HCT116 (cell line): ENCODE measurements around the gene HLA-DQB2. TPM values are rescaled to one million over a fixed set of nuclear protein-coding genes. Genes with fewer than 3 reads are reported as not detected.

Experiments used
- ATAC-seq: fragments of 200-7000 bp; cut with Tn5 transposase; 2 replicates; pipeline ENCODE4 v1.9.1; 2020; ENCODE audit warnings: mild to moderate bottlenecking, moderate library complexity
- BruUV-seq: library from RNA; stranded (reverse); fragments of 400-500 nt; replicated peaks from 2 replicates; lab custom pipeline; 2021; lab: Mats Ljungman, UMichigan
- CTCF ChIA-PET: fragments of 300-600 bp; sonication (Branson Sonifier 250); formaldehyde crosslinking; loops from one replicate; lab custom pipeline; 2021; ENCODE audit warnings: antibody characterized with exemption; lab: Charles Lee
- POLR2A ChIA-PET: fragments of 300-600, 350-600 bp; sonication (Branson Sonifier 250); formaldehyde crosslinking; loops from one replicate; lab custom pipeline; 2021; ENCODE audit warnings: antibody characterized with exemption; lab: Charles Lee
- RAD21 ChIA-PET, 2 experiments: fragments of 300-600 bp; sonication (Branson Sonifier 250); formaldehyde crosslinking; loops; one replicate each; lab custom pipeline; 2023; ENCODE audit warnings: low total read pairs in 2 of 2; ENCODE audit not compliant: uncharacterized antibody in 2 of 2, unreplicated experiment in 2 of 2, low non-redundant PET in 1 of 2; lab: Charles Lee
- DNase-seq: peaks from one replicate; pipeline ENCODE4 v3.0.0-alpha.2; 2010; ENCODE audit warnings: low read depth, low spot score
- H2AFZ ChIP-seq: fragments of 200-600 bp; shearing (Covaris generic), sonication (generic); 2 replicates; pipeline ENCODE4 v1.6.1; 2017; ENCODE audit warnings: low read depth, mixed run types, mixed read lengths, antibody characterized with exemption, low read length; ENCODE audit not compliant: poor library complexity, severe bottlenecking
- H3K27ac ChIP-seq: 2 replicates; pipeline ENCODE4 v1.5.1; 2012; ENCODE audit warnings: low read depth, low read length
- H3K27me3 ChIP-seq: fragments of 200-600 bp; sonication (generic); 2 replicates; pipeline ENCODE4 v1.6.1; 2016; ENCODE audit warnings: mixed run types, low read length, mixed read lengths; ENCODE audit not compliant: insufficient read depth
- H3K36me3 ChIP-seq, 2 experiments: fragments of 200-500 bp in 1 of 2; fragments of 200-600 bp in 1 of 2; sonication (Bioruptor generic) in 1 of 2; sonication (generic) in 1 of 2; 2 replicates each; pipeline versions ENCODE4 v1.5.1 to v1.6.1; 2014 to 2016; ENCODE audit warnings: low read length in 2 of 2, inconsistent platforms in 1 of 2, mixed read lengths in 1 of 2, mixed run types in 1 of 2; ENCODE audit not compliant: insufficient read depth in 2 of 2, control insufficient read depth in 1 of 2
- H3K4me1 ChIP-seq, 2 experiments: fragments of 200-600 bp in 1 of 2; sonication (generic) in 1 of 2; 2 replicates each; pipeline versions ENCODE4 v1.5.1 to v1.6.1; 2012 to 2017; ENCODE audit warnings: low read length in 2 of 2, inconsistent platforms in 1 of 2, mild to moderate bottlenecking in 1 of 2, mixed read lengths in 1 of 2, mixed run types in 1 of 2, moderate library complexity in 1 of 2; ENCODE audit not compliant: insufficient read depth in 2 of 2, control insufficient read depth in 1 of 2
- H3K4me2 ChIP-seq: fragments of 200-600 bp; sonication (generic); 2 replicates; pipeline ENCODE4 v1.6.1; 2017; ENCODE audit warnings: mixed run types, low read length, mixed read lengths
- H3K4me3 ChIP-seq, 2 experiments: fragments of 200-600 bp in 1 of 2; sonication (generic) in 1 of 2; replicated peaks in 1 of 2; 2 replicates each; pipeline ENCODE4 v1.5.1; 2011 to 2016; ENCODE audit warnings: low read length in 2 of 2, control low read depth in 1 of 2, low read depth in 1 of 2, mild to moderate bottlenecking in 1 of 2, mixed read lengths in 1 of 2, mixed run types in 1 of 2
- H3K79me2 ChIP-seq: fragments of 200-600 bp; sonication (generic); 2 replicates; pipeline ENCODE4 v1.6.1; 2017; ENCODE audit warnings: mild to moderate bottlenecking, mixed run types, low read length, moderate library complexity, mixed read lengths; ENCODE audit not compliant: insufficient read depth
- H3K9ac ChIP-seq: fragments of 200-600 bp; sonication (generic); 2 replicates; pipeline ENCODE4 v1.6.1; 2016; ENCODE audit warnings: low read length, mixed read lengths
- H3K9me2 ChIP-seq: fragments of 200-600 bp; sonication (generic), shearing (Covaris generic); 2 replicates; pipeline ENCODE4 v1.6.1; 2017; ENCODE audit warnings: mixed run types, mild to moderate bottlenecking, moderate library complexity; ENCODE audit not compliant: insufficient read depth
- H3K9me3 ChIP-seq, 2 experiments: fragments of 200-500 bp in 1 of 2; fragments of 200-600 bp in 1 of 2; sonication (Bioruptor generic) in 1 of 2; sonication (generic) in 1 of 2; 2 replicates each; pipeline ENCODE4 v1.6.1; 2014 to 2017; ENCODE audit warnings: low read length in 2 of 2, mixed read lengths in 2 of 2, inconsistent platforms in 1 of 2, low read depth in 1 of 2, mild to moderate bottlenecking in 1 of 2, mixed run types in 1 of 2, moderate library complexity in 1 of 2; ENCODE audit not compliant: control insufficient read depth in 1 of 2, insufficient read depth in 1 of 2
- H4K20me1 ChIP-seq: fragments of 200-600 bp; sonication (generic), shearing (Covaris generic); 2 replicates; pipeline ENCODE4 v1.6.1; 2017; ENCODE audit warnings: mixed run types, mild to moderate bottlenecking, moderate library complexity; ENCODE audit not compliant: insufficient read depth
- CBX3 ChIP-seq: IDR thresholded peaks from 2 replicates; pipeline ENCODE4 v1.6.1; 2012; ENCODE audit warnings: low read depth
- EGR1 ChIP-seq: IDR thresholded peaks from 2 replicates; pipeline ENCODE4 v1.6.1; 2012; ENCODE audit warnings: low read depth
- ELF1 ChIP-seq: IDR thresholded peaks from 2 replicates; pipeline ENCODE4 v1.6.1; 2012; ENCODE audit warnings: low read depth, borderline replicate concordance
- EZH2phosphoT487 ChIP-seq: fragments of 200-600 bp; IDR thresholded peaks from 2 replicates; pipeline ENCODE4 v1.6.1; 2018; ENCODE audit warnings: antibody characterized with exemption, borderline replicate concordance
- MAX ChIP-seq: IDR thresholded peaks from 2 replicates; pipeline ENCODE4 v1.6.1; 2012
- REST ChIP-seq: IDR thresholded peaks from 2 replicates; pipeline ENCODE4 v1.6.1; 2012; ENCODE audit warnings: low read depth
- SIN3A ChIP-seq: IDR thresholded peaks from 2 replicates; pipeline ENCODE4 v1.6.1; 2012; ENCODE audit warnings: low read depth
- SRF ChIP-seq: IDR thresholded peaks from 2 replicates; pipeline ENCODE4 v1.6.1; 2012; ENCODE audit warnings: low read depth
- YY1 ChIP-seq: IDR thresholded peaks from 2 replicates; pipeline ENCODE4 v1.6.1; 2011; ENCODE audit warnings: low read length, low read depth, moderate library complexity, mild to moderate bottlenecking; ENCODE audit not compliant: insufficient replicate concordance; ENCODE audit errors: extremely low read depth
- ZBTB33 ChIP-seq: IDR thresholded peaks from 2 replicates; pipeline ENCODE4 v1.6.1; 2011; ENCODE audit warnings: mild to moderate bottlenecking, low read length, moderate library complexity; ENCODE audit not compliant: insufficient replicate concordance; ENCODE audit errors: extremely low read depth
- ZFX ChIP-seq: fragments of 450-650 bp; IDR thresholded peaks from 2 replicates; pipeline ENCODE4 v1.6.1; 2017
- intact Hi-C: fragments of 100-400 bp; cut with micrococcal nuclease; formaldehyde crosslinking; loops from 2 replicates; pipeline ENCODE4 v1.10.0; 2022
- total RNA-seq: library from RNA; stranded (reverse); gene quantifications from one replicate; pipeline ENCODE4 v1.2.1, GENCODE V29; 2021; ENCODE audit not compliant: unreplicated experiment

The HLA-DQB2 gene
- total RNA-seq, 1 experiment from 2014 or later, result 1.8 TPM

GRCh38 chr6:32774426-32774825, 11.1 kb upstream of the HLA-DQB2 start:
- H3K4me3 ChIP-seq, result no peak overlapping the region
- no peaks in the 10 kb centered on the region for H3K36me3 ChIP-seq
- TF ChIP-seq SRF (no peak), SIN3A (no peak), YY1 (no peak), CBX3 (no peak), ZFX (no peak)
- DNase-seq (no peak), ATAC-seq (no peak)
- CTCF ChIA-PET, result no interaction called here
- no peaks in the 10 kb centered on the region for H3K4me1 ChIP-seq
- H3K79me2 ChIP-seq, result no peaks in the 10 kb centered on the region
- H3K27me3 ChIP-seq, result no peaks in the 10 kb centered on the region
- POLR2A ChIA-PET, result no interaction called here
- no peaks in the 10 kb centered on the region for H4K20me1 ChIP-seq
- RAD21 ChIA-PET, result no interaction called here
- H3K4me2 ChIP-seq, result no peak overlapping the region
- H3K9ac ChIP-seq, result no peak overlapping the region
- H2AFZ ChIP-seq, result no peak overlapping the region
- H3K27ac ChIP-seq, result no peak overlapping the region
- intact Hi-C loops, result no loop called here
- H3K9me3 ChIP-seq, result no peaks in the 10 kb centered on the region
- no peaks in the 10 kb centered on the region for H3K9me2 ChIP-seq
- BruUV-seq, result no TSS peak

- no peaks in the 10 kb centered on the region for H4K20me1 ChIP-seq
- H3K36me3 ChIP-seq, result no peaks in the 10 kb centered on the region
- intact Hi-C loops, result no loop called here
- DNase-seq (no peak), ATAC-seq (no peak)
- no peak overlapping the region for H2AFZ ChIP-seq
- H3K4me2 ChIP-seq, result no peak overlapping the region
- H3K79me2 ChIP-seq, result no peaks in the 10 kb centered on the region
- H3K4me1 ChIP-seq, result no peaks in the 10 kb centered on the region
- no peak overlapping the region for H3K9ac ChIP-seq
- POLR2A ChIA-PET, result no interaction called here
- H3K9me2 ChIP-seq, result no peaks in the 10 kb centered on the region
- no peaks in the 10 kb centered on the region for H3K27me3 ChIP-seq
- no peak for TF ChIP-seq ELF1
- no peak for TF ChIP-seq YY1
- no peak for TF ChIP-seq EZH2phosphoT487
- TF ChIP-seq REST, result no peak
- TF ChIP-seq EGR1, result no peak
- no peak for TF ChIP-seq ZBTB33
- TF ChIP-seq MAX, result no peak
- RAD21 ChIA-PET, result no interaction called here
- no TSS peak for BruUV-seq
- H3K9me3 ChIP-seq, result no peaks in the 10 kb centered on the region
- CTCF ChIA-PET, result no interaction called here
- no peak overlapping the region for H3K4me3 ChIP-seq
- no peak overlapping the region for H3K27ac ChIP-seq
Observed at GRCh38 chr6:32772656-32773055, 9.3 kb upstream of the HLA-DQB2 start.
